AG20443 (cell line): Measurements from ENCODE around the gene KATNA1.

Source experiments
- DNase-seq: peaks from one replicate; pipeline ENCODE4 v3.0.0; 2012; ENCODE audit warnings: low spot score, mixed read lengths

The KATNA1 gene

DNA sequence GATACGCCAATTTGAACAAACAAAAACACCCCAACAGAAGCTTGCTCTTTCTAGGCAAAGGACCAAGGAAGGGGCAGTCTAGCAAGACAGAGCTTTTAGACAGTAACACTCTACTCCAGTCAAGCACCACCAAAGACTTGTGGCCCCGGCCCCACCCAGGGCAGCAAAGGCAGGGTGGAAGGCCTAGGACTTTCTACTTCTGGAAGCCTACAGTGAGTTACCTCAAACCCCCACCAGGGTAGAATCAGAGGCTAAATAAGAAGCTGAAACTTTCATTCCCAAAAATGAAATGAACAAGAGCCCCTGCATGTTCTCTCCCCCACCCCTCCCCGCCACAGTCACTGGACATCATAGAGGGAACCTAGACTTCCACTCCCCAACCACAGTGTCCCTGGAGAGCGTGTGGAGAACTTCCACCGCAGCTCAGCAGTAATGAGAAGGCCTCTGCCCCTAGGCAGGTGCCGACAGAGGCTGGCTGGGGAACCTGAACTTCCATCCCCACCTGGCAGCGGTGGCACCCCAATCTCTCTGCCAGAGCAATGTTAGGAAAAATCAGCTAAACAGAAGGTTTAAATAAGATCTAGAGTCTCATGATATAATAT is 40.0 kb downstream of the KATNA1 start:
- DNase-seq = no peak

DNA sequence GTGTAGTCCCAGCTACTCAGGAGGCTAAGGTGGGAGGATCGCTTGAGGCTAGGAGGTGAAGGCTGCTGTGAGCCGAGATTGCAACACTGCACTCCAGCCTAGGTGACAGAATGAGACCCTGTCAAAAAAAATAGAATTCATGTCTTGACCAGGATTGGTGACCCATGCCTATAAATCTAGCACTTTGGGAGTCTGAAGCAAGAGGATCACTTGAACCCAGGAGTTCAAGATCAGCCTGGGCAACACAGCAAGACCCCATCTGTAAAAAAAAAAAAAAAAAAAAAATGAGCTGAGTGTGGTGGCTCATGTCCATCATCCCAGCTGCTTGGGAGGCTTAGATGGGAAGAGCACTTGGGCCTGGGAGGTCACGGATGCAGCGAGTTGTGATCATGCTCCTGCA is 48.0 kb downstream of the KATNA1 start:
- DNase-seq = no peak

GRCh38 chr6:149593408-149593807 is 55.1 kb downstream of the KATNA1 start:
- no peak for DNase-seq

- DNase-seq = no peak
Observed at GRCh38 chr6:149592983-149593382, 55.5 kb downstream of the KATNA1 start.

- no peak for DNase-seq
Observed at GRCh38 chr6:149586149-149586548, 62.4 kb downstream of the KATNA1 start.

DNA sequence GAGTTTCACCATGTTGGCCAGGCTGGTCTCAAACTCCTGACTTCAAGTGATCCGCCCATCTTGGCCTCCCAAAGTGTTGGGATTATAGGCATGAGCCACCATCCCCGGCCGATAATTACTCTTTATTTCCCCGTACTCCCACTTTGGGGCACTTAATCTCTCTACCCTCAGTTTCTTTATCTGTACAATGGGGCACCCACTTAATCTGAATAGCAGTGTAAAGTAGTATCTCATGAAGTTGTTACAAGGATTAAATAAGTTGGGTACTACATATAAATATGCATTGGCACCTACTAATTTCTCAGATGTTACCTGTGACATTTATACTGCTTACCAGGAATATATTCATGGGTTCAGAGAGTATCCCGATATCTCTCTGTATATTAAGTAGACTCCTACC is 67.2 kb downstream of the KATNA1 start:
- no peak for DNase-seq

DNA sequence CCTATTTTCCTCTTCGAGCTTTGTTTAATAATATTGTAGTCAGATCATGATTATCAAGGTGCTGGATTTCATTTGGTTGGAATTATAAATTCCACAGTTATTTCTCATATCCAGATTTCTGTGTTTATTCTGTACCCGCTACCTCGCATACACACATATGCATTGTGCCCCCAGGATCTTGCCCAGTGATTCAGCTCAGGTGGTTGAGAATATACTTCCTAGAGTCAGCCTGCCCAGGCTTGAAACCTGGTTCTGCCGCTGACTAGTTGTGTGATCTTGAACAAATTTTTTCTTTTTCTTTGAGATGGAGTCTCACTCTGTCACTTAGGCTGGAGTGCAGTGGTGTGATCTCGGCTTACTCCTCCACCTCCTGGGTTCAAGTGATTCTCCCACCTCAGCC is 67.6 kb downstream of the KATNA1 start:
- DNase-seq = no peak

GRCh38 chr6:149567945-149568585 is 80.4 kb downstream of the KATNA1 start:
- DNase-seq = no peak

DNA sequence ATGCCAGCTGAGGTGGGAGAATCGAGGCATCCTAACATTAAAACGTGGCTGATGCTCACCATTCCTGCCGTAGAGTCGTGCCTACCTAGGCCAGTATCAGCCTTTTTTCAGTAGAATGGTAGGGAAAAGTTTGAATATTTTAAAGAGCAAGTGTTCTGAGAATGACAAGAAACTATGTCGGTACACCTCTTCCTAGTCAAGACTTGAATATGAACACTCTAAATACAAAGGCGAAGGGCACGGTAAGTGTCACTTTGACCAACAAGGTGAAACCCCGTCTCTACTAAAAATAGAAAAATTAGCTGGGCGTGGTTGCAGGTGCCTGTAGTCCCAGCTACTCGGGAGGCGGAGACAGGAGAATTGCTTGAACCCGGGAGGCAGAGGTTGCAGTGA is 81.3 kb downstream of the KATNA1 start:
- no peak for DNase-seq

DNA sequence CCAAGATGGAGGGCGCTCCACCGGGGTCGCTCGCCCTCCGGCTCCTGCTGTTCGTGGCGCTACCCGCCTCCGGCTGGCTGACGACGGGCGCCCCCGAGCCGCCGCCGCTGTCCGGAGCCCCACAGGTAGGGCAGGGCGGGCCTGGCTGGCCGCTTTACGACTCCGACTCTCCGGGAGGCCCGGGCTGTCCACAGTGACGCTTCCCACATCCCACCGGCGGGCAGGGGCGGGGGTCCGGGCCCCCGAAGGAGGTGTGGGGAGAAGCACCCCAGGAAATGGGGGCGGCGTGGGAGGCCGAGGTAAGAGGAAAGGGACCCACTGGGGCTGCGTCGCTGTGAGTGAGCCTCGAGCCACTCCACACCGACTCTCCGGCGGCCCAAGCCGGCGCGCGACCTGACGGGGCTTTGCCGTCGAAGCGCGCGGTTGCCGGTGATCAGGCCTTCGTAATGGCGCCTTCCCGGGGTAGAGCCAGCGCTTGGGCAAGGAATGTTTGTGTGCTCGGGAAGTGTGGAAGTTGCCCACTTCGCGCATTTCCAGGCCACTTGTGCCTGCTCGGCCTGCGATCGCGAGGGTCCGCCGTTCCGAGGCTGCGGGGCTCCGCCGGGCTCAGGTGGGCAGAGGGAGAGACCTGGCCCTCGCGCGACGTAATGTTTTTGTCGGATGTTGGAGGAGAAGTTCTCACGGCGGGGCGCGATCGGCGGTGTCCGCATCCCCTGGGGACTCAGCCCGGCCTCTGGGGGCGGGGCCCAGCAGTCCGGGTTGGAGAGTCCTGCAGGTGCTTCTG is 81.9 kb downstream of the KATNA1 start:
- peak; percentile 61 for DNase-seq

DNA sequence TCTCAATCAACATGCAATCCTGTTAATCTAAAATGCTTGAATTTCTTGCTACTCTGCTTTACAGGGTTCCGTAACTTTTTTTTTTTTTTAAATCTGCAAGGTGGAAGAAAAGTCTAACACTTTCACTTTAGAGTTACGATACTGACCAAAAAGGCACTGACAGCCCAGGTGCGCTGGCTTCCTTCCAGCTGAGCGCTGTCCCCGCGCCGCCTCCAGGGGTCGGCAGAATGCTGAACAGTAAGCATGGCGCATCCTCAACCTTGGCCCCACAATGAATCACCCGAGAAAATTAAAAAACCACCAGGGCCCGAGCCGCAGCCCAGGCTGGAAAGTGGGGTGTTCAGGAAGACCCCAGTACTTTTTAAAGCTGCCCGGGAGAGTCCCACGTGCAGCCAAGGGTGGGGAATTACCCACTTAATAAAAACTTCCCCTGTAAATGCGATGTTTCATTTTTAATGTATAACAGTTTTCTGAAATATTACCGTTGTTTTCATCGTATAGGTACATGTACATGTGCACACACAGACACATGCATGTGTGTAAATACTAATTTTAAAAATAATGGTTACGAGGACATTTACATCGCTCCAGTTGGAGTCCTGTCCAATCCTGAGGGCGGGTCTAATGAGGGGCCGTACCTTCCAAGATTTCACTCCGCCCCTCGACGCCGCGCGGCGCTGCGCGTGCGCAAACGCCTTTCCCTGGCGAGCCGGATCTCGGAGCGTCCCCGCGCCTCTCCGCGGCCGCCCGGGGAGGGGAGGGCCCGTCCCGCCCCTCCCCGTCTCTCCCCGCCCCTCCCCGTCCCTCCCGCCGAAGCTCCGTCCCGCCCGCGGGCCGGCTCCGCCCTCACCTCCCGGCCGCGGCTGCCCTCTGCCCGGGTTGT is 82.7 kb downstream of the KATNA1 start, which contains the start of gene GINM1:
Gene GINM1, plus strand, starts transcription at position 849 of the 883 bp plus-strand sequence. CDS start 40 bp downstream, outside the sequence.
- peak; percentile 100 for DNase-seq

DNA sequence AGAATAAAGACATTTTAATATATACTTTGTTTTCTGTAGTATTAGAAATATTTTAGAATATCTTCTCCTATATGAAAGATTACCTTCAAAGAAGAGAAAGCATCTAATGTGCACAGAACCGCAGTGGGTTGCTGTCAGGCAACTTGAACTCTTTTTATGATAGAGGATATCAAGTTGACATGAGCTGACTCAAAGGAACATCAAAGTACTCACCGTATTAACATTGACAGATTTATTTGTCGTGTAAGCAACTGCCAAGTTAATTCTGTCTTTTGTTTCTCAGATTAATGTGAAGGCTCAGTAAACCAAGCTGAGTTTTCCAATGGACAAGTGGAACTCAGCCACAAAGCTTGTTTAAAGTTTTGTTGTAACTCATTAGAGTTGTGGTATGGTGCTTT is 84.6 kb downstream of the KATNA1 start:
- no peak for DNase-seq

DNA sequence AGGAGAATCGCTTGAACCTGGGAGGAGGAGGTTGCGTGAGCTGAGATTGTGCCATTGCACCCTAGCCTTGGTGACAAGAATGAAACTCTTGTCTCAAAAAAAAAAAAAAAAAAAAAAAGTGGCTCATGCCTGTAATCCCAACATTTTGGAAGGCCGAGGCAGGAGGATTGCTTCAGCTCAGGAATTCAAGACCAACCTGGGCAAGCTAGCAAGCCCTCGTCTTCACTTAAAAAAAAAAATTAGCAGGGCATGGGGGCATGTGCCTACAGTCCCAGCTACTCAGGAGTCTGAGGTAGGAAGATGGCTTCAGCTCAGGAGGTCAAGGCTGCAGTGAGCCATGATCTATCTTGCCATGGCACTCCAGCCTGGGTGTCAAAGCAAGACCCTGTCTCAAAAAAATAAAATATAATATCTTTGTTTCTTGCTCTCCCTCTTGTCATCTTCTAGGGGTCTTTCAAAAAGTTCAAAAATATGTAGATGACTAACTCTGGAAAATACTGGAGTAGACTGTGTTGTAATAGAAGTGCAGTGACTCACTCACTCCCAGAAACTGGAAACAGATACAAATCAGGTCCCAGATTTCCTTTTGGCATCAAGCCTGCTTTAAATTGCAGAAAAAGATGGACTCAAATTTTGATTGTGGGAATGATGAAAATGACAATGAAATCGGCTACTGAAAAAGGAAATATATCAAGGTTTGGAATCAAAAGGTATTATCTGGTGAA is 85.1 kb downstream of the KATNA1 start:
- peak; percentile 75 for DNase-seq

- peak; percentile 17 for DNase-seq
Observed at GRCh38 chr6:149560736-149561135, 87.8 kb downstream of the KATNA1 start.

DNA sequence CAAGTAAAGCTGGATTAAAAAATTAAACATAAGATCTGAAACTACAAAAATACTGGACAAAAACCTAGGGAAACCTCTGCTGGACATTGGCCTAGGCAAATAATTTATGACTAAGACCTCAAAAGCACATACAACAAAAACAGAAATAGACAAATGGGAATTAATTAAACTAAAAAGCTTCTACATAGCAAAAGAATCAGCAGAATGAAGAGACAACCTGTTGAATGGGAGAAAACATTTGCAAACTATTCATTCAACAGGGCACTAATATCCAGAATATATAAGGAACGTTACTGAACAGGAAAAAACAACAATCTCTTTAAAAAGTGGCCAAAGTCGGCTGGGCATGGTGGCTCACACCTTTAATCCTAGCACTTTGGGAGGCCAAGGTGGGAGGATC is 89.1 kb downstream of the KATNA1 start:
- no peak for DNase-seq

DNA sequence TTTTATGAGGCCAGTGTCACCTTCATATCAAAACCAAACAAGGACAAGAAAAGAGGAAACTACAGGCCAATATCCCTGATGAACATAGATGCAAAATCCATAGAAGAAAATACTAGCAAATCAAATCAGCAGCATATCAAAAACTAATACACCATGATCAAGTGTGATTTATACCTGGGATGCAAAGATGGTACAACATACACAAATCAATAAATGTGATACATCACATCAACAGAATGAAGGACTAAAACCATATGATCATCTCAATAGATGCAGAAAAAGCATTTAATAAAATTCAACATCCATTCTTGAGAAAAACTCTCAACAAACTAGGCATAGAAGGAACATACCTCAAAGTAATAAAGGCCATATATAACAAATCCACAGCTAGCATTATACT is 90.5 kb downstream of the KATNA1 start:
- no peak for DNase-seq

- DNase-seq = no peak
Observed at GRCh38 chr6:149551920-149552319, 96.6 kb downstream of the KATNA1 start.

DNA sequence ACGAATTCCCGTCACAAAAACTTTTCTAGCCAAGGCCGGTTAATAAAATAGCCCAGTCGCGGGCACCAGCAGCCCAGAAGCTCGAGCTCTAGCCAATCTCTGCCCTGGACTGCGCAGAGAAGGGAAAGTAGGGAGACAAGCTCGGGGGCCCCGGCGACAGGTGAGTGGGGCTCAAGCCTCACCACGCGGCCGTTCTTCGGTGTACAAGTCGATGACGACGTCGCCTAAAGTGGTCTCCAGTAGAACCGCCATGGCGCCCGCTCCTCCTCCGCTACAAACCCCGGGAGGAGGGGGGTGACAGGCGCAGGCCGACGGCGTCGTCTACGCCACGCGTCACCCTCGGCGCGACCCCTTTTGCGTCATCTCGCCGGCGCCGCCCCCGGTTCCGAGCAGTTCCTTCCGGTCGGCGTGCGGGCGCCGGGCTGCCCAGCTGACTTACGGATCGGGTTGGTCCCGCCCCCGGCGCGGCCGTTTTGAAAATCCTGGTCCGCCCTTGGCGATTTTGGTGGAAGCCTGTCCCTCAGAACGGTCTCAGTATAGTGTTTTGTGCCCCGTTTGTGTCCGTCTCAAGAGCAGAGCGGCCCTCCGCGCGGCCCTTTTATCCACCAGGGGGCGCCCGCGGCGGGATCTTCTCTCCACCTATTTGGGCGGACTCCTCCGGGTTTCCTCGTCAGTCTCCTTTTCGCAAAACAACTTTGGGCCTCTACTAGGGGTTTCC is 102.6 kb downstream of the KATNA1 start, which contains the start of gene PPIL4:
Gene PPIL4, minus strand, starts transcription at position 290 of the 718 bp plus-strand sequence. Its CDS starts 38 bp downstream, at position 252.
- DNase-seq = peak; percentile 98

- DNase-seq = peak; percentile 66
Observed at GRCh38 chr6:149545258-149545753, 103.2 kb downstream of the KATNA1 start.
